HG02943 (cell line): ENCODE measurements around the gene IGSF21.
"Not testable (repeated sequence)": the region's sequence is repeated elsewhere in the genome, so short reads cannot be mapped to it uniquely, and the experiment has no call there.

Experiments used
- ATAC-seq: cut with Tn5 transposase; IDR thresholded peaks from one replicate; pipeline ENCODE4 v1.9.1; 2021; ENCODE audit warnings: mild to moderate bottlenecking, low read depth, moderate library complexity; ENCODE audit not compliant: unreplicated experiment

The IGSF21 gene

DNA sequence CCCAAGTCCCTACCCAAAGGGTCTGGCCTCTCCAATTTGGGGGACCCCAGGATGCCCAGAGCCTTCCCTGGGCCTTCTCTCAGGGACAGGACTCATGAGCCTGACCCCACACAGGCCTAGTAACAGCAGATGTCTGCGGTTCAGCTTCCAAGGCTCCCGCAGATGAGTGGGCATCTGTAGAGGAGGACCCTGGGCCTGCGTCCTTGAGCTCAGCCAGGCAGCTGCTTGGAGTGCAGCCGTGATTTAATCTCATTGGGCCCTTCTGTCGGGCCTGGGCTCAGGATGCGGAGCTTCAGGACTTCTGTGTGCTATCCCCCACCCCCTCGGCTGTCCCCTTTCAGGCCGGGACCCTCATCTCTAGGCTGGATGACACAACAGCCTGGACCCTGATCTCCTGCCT lies 35.4 kb downstream of the IGSF21 start:
- no peak for ATAC-seq

DNA sequence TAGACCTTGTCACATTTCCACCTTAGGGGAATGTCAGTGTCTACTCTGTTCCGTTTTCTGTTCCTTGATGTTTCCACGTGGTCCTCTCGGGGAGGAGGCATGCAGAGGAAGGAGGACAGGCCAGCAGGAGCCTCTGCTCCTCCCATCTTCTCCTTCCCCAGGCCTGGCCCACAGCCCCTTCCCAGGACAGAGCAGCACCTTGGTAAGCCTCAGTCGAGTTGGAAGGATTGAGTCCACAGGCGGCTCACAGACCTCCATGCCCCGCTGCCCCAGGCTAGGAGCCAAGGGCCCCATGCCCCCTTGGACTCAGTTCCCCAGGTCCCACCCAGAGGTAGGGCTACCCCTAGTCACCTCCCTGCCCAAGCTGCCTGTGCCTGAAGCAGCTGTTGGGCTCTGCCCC lies 36.5 kb downstream of the IGSF21 start:
- no peak for ATAC-seq

DNA sequence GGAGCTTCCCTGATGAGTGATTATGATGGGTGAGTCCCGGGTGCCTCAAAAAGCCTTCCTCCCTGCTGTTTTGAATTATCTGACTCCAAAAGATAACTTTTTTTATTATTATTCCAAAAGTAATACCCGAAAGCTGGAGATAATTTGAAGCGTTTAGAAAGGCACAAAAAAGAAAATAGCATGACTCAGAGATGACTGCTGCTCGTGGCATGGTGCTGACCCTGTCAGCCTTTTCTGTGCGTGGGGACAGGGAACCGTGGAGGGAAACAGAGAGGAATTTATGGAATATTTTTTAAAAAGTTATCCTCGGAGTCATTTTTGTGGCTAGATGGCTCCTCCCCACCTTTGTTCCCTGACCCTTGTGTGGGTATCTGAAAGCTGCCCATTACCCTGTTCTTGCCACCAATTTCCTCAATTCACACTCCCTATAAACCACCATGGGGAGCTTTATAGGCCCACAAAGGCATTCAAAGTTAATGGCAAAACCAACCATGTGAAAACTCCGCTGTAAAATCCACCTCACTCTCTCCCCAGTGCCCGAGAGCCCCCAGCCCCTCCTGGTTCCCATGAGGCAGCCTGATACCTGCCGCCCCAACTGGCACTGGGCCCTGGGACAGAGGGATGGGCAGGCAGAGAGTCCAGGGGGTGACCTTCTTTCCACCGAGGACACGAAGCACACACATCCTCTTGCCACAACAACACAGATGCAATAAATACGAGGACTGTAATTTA lies 37.5 kb downstream of the IGSF21 start:
- ATAC-seq: no peak

DNA sequence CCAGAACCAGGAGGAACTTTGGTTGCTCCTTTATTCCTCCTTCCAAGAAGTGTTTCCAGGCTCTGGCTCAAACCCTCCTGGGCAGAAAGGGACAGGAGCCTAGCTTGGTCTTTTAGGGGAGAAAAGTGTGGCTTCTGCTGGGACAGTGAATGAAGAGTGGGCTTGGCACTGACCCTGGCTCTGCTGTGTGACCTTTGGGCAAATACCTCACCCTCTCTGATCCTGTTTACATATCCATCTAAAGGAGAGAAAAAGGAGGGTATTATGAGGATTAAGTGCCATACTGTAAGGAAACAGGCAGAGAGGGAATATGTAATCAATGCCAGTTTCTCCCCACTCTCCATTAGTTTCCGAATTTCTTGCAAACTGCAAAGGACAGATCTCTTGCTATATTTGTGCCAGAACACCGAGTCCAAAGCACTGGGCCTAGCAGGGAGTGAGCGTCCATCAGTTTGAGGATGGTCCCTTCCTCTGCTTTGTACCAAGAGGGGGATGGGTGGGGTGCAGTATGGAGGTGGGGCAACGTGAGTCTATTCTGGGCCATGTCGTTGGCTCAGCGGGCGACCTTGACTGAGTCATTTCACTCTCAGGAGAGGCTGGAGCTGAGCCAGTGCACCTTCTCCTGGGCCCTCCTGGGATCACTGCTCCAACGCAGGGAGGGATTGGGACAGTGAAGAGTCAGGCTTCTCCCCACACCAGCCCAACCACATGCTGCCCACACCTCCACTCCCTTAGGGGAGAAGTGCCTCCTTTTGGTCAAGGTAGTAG lies 38.4 kb downstream of the IGSF21 start:
- ATAC-seq: no peak

DNA sequence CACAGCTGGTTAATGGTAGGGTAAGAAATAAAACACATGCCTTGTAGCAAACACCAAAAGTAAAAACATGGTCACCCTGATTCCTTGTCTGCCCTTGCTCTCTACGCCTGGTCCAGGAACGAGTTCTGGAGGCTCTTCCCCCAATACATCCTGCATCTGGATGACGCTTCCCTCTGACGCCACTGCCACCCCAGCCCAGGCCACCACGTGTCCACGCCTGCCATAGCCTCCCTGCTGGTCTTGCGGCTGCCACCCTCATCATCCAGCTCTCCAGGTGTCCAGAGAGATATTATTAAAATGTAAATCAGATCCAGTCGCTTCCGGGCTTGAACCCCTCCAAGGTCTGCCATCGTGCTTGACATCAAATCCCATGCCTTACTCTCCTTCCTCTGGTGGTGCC lies 39.3 kb downstream of the IGSF21 start:
- no peak for ATAC-seq

DNA sequence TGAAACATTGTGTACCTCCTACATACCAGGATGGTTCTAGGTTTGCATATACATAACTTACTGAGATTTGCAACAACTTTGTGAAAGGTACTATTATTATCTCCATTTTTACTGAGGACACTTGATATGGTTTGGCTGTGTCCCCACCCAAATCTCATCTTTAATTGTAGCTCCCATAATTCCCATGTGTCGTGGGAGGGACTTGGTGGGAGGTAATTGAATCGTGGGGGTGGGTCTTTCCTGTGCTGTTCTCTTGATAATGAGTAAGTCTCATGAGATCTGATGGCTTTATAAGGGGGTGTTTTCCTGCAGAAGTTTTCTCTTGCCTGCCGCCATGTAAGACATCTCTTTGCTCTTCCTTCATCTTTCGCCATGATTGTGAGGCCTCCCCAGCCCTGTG lies 40.1 kb downstream of the IGSF21 start:
- ATAC-seq: no peak

DNA sequence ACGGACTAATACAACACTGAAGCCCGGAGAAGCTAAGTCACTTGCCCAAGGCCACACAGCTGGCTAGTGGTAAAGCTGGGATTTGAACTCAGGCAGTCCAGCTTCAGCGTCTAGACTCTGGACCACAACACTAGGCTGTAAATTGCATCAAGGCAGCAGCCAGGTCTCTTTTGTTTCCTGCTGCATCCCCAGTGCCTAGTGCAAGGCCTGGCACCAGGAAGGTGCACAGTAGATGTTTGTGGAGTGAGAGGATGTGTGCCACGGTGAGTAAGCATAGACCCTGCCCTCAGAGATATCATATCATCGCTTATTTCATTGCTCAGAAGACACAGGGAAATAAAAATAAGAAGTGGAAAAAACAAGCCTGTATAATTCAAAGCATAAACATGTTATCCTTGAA lies 40.9 kb downstream of the IGSF21 start:
- ATAC-seq: no peak

DNA sequence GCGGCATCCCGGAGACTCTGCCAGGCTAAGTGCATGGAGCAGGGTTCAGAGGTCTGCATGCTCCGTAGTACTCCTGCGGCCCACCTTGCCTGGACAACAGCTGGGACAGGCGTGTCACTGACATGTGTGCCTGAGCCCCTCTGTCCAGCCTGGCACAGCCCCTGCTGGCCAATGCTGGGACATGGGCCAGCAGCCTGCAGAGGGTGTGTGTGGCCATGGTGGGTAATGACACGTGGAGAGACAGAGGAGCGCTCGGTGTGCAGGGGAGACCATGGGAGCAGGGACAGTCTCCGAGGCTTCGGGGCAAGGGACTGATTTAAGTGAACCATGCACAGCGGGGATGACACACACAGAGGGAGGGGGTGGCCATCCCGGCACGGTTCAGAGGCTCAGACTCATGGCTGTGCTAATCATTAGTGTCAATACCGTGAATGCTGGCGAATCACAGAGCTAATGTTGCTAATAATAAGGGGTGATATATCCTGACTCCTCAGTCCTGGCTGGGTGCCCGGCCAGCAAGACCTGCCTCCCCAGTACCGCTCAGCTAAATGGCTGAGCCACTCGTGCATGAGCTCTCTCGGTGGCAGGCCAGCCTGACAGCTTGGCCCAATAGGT lies 41.5 kb downstream of the IGSF21 start:
- no peak for ATAC-seq

DNA sequence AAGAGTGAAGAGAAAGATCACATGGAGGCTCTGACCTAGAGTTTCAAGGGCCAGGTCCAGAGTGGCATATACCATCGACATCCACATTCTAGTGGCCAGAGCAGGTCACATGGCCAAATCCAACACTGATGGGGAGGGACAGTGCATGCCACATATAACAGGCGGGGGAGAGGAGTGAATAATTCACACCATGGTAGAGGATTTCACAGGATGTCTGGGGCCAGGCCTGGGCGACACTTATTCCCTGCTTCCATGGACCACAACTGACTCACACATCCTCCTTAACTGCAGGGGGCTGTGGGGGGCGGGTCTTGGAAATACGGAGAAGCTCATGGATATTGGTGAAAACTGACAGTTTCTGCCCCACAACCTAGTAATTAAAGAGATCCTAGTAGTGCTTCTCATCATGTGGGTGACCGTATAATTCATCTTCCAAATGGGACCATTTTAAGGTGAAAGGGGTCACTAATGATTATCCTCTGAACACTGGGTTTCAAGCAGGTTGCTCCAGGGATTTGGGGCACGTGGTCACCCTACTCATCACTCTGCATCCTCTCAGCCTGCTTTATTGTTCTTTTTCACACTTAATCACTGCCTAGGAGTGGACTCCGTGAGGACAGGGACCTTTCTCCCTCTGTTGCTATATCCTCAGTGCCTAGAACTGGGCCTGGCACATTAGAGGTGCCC lies 44.0 kb downstream of the IGSF21 start:
- no peak for ATAC-seq

DNA sequence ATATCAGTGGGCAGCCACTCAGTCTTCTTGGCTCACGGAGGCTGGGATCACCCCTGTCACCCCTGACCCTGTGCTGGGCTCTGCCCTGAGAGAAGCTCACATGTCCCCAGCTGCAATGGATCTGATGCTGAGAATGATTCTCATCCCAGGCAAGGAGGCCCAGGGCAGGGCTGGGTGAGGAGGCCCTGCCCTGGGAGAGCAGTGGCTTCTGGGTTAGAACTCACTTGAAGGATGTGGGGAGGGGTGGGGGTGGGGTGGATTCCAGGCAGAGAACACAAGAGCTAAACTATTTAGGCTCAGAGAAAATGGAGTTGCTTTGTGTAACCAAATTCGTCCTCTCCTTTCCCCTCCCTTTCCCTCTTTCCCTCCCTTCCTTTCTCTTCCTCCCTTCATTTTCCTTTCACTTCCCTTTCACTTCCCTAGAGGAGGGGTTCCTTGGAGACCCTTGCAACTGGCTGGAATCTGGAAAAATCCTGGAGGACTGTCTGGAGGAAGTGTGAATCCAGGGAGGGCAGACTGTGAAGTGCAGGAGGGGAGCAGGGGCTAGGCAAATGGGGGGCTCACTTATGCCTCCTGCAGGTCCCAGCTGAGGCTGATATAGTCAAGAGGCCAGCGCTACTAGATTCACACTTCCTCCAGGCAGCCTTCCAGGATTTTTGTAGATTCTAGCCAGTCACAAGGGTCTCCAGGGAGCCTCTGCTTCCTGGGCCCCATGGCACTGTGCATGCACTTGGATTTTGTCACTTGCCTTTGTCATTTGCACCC lies 47.0 kb downstream of the IGSF21 start:
- ATAC-seq: no peak

DNA sequence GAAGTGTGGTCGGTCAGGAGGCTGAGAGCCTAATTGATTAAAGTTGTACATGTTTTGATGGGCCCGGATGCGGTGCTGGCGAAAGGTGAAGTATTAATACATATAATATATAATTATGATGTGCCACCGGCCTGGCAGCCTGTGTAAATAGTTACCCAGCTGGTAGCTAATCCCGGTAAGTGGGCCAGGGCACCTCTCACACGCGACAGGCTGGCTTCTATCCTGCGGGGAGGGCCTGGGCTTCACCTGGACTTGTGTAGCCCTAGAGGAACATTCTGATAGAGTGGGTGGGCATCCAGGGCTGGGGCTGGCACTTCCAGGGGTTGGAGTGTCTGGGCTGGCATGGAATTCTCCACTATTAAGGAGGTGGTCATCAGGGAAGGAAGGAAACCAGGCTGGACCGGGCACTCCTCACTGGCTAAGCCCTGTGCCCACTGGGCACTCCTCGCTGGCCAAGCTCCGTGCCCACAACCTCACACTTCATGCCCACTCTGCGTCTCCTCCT lies 48.3 kb downstream of the IGSF21 start:
- no peak for ATAC-seq

DNA sequence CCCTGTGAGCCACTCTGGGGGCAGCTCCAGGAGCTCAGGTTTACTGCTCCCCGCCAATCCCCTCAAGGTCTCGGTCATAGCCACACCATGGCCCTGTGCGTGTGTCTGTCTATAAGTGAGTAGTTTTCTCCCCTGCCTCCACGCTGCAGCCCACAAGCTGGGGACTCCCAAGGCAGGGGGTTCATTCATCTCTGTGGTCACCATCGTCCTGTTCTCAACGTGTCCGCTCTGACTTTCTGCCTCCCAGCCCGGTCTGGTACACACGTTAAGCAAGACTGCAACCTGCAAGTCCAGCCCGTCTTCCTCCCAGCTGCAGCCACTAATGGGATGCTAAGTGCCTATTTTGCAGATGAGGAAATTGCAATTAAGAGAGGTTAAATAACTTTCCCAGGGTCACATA lies 49.8 kb downstream of the IGSF21 start:
- ATAC-seq: no peak

DNA sequence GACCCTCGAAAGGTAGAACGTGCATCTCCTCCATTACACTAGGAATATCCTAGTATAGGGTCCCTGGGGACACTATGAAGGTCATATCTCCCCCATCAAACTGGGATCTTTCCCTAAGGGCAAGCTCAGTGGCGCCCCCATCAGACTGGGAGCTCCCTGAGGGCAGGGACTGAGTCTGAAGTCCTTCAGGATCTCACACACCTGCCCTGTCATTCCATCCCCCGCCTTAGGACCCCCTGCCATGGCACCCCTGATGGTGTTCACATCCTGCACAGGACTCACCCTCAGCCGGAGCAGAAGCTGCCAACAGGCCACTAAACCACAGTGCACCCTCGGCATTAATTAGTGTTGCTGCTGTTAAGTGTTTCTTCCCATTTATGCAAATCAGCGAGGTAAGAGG lies 50.4 kb downstream of the IGSF21 start:
- no peak for ATAC-seq

DNA sequence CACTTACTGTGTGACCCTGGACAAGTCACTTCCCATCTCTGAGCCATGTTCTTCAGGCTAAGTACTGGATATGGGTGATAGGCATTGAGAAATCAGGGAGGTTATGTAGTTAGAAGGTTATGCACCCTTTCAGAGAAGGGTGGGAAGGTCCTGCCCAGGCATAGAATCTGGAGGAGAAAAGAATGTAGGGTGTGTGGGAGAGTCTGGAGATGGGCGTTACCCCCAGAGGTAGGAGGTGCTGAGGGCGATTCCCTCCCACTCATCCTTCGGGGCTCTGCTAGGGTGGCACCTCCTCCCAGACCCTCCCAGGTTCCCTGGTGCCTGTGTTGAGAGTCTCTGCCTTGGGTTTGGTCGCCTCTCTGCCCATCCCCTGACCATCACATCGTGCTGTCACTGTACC lies 51.1 kb downstream of the IGSF21 start:
- ATAC-seq: no peak

DNA sequence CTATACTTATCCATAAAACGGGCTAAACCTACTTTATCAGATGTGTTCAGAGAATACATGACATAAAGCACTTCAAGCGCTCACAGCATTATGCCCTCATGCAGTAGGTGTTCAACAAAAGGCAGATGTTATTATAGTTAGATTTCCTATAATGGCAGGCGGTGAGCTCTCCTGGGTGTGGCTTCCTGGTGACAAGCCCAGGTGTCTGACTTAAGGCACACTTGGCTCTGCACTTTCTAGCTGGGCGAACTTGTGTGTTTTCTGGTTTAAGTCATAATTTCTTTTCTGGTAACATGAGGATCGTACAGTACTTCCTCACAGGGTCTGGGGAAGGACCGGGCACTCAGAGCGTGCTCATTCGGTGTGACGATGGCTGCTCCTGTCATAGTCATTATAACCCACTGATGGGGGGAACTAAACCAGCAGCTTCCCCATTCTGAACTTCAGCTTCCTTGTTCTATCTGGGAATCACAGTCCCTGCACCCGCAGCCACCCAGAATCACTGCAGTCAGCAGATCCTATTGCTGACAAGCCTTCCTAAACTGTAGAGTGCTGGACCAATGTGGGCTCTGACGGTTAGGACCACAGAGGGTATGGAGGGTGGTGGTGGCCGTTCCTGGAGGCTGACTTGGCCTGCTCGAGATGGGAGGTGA lies 52.8 kb downstream of the IGSF21 start:
- ATAC-seq: no peak

DNA sequence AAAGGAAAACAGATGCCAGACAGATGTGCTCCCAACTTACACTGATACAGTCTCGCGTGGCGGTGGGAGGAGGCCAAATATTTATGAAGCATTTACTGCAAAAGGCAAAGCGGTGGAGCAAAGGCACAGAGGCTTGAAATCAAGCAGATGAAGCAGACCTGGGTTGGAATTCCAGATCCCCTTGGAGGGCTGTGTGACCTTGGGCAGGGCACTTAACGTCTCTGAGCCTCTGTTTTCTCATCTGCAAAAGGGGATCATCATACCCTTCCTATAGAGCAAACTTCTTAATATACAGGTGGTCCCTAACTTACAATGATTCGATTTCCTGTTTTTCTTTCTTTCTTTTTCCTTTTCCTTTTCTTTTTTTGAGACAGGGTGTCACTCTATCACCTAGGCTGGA lies 54.1 kb downstream of the IGSF21 start:
- no peak for ATAC-seq

DNA sequence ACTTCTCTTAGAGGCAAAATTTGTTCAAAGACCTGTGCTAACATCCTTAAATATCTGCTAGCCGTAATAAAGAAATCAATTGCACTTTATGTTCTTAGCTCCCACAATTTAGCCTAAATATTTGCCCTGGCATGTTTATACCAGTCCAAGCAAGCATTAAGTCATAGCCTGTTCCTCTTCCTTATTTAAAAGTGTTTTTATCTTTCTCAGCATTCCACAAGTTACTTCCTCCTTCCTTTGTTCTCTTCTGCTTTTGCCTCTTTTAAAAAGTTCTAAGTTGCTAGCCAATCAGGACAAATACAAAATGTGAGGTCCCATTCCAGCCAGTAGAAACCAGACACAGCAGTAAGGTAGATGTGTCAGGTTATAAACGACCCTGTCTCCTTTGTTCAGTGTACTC lies 58.0 kb downstream of the IGSF21 start:
- ATAC-seq: not testable (repeated sequence)

DNA sequence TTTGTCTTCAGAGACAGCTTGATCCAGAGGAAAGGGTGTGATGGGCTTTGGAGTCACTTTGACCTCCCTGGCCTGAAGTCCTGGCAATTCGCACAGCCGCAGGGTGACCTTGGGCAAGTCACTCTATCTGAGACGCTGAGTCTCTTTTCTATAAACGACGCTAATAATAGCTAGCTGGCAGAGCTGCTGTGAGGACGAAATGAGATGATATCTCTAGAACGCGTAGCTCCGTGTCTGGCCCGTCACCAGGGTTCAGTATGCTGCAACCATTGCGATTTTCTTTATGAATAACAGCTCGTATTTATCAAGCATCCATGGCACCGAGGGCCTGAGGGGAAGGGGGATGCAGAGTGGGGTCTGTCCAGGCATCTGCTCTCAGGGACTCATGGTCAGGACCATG lies 58.7 kb downstream of the IGSF21 start:
- no peak for ATAC-seq

DNA sequence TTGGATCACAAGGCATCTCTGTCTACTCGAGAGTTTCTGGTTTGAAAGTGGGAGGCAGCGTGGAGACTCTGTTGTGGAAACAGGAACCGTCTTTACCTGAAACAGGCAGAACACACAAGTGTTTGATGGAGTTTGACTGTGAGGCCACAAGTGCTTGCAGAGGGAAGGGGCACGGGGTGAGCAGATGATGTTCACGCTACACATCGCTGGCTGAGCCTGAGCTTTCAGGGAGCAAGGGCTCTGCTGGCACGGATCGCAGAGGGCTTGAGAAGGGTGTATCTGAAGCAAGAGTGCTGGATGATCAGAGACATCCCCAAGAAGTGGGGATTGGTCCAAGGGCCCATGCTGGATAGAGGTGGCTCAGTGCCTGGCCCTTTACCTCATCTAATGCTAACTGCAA lies 59.3 kb downstream of the IGSF21 start:
- ATAC-seq: no peak

DNA sequence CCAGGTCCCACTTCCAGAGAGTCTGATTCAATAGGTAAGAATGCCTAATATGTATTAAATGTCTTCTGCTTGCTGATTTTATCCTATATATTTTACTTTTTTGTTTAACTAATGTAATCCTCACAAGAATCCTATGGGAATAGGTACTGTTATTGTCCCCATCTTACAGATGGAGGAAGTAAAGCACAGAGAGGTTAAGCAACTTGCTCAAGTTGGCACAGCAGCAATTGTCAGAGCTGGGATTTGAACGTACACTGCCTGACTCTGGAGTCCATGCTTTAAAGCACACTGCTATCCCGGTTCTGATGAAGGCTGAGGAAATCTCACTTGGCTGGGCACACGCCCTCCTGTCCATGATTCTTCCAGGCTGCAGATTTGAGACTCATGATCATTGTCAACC lies 62.8 kb downstream of the IGSF21 start:
- ATAC-seq: no peak
